Measurements from ENCODE around the gene TSSC4.

The TSSC4 gene

GRCh38 chr11:2369896-2370295, 30.7 kb upstream of the TSSC4 start:
- FAIRE-seq, result no peak

GRCh38 chr11:2374456-2375201, 25.9 kb upstream of the TSSC4 start:
- FAIRE-seq, result no peak

- FAIRE-seq, result no peak
Observed at GRCh38 chr11:2375341-2375853, 25.2 kb upstream of the TSSC4 start.

- no peak for FAIRE-seq
Observed at GRCh38 chr11:2375964-2376551, 24.5 kb upstream of the TSSC4 start.

- no peak for FAIRE-seq
Observed at GRCh38 chr11:2376751-2377451, 23.6 kb upstream of the TSSC4 start, which contains the start of gene CD81. TSS of gene CD81 (plus strand) at chr11:2377310. CDS start at chr11:2377550, 240 bp downstream.

- FAIRE-seq, result no peak
Observed at GRCh38 chr11:2377511-2378443, 22.8 kb upstream of the TSSC4 start.

- no peak for FAIRE-seq
Observed at GRCh38 chr11:2378527-2379210, 21.9 kb upstream of the TSSC4 start.

- no peak for FAIRE-seq
Observed at GRCh38 chr11:2379466-2380174, 20.9 kb upstream of the TSSC4 start.

GRCh38 chr11:2380396-2380795, 20.2 kb upstream of the TSSC4 start:
- FAIRE-seq, result no peak

GRCh38 chr11:2380807-2381350, 19.7 kb upstream of the TSSC4 start:
- no peak for FAIRE-seq

- FAIRE-seq, result no peak
Observed at GRCh38 chr11:2381494-2382128, 18.9 kb upstream of the TSSC4 start.

GRCh38 chr11:2382129-2382517, 18.4 kb upstream of the TSSC4 start:
- FAIRE-seq, result no peak

- FAIRE-seq, result no peak
Observed at GRCh38 chr11:2382936-2383851, 17.4 kb upstream of the TSSC4 start.

- no peak for FAIRE-seq
Observed at GRCh38 chr11:2383852-2384804, 16.4 kb upstream of the TSSC4 start.

- no peak for FAIRE-seq
Observed at GRCh38 chr11:2385156-2386151, 15.1 kb upstream of the TSSC4 start.

- FAIRE-seq, result no peak
Observed at GRCh38 chr11:2386591-2386990, 14.0 kb upstream of the TSSC4 start.
